Glutamatergic neuron (in vitro differentiated cells): ENCODE measurements around the gene ANKRD55. TPM values are rescaled to one million over a fixed set of nuclear protein-coding genes. Genes with fewer than 3 reads are reported as not detected.

Experiments used
- DNase-seq: peaks from one replicate; pipeline ENCODE4 v3.0.0; 2022
- H3K27ac Mint-ChIP-seq: one replicate; pipeline ENCODE4 v1.8.0; 2020; ENCODE audit warnings: mild to moderate bottlenecking, mixed read lengths, inconsistent platforms; ENCODE audit not compliant: unreplicated experiment
- H3K27me3 Mint-ChIP-seq: one replicate; pipeline ENCODE4 v1.8.0; 2020; ENCODE audit warnings: mild to moderate bottlenecking, moderate library complexity, mixed read lengths, inconsistent platforms; ENCODE audit not compliant: unreplicated experiment
- H3K36me3 Mint-ChIP-seq: one replicate; pipeline ENCODE4 v1.8.0; 2020; ENCODE audit warnings: mild to moderate bottlenecking, mixed read lengths, inconsistent platforms; ENCODE audit not compliant: unreplicated experiment
- H3K4me1 Mint-ChIP-seq: one replicate; pipeline ENCODE4 v1.8.0; 2020; ENCODE audit warnings: mild to moderate bottlenecking, low read depth, mixed read lengths, inconsistent platforms; ENCODE audit not compliant: unreplicated experiment
- H3K4me3 Mint-ChIP-seq: one replicate; pipeline ENCODE4 v1.8.0; 2020; ENCODE audit warnings: mild to moderate bottlenecking, mixed read lengths, inconsistent platforms; ENCODE audit not compliant: unreplicated experiment
- H3K9me3 Mint-ChIP-seq: one replicate; pipeline ENCODE4 v1.8.0; 2020; ENCODE audit warnings: mild to moderate bottlenecking, moderate library complexity, mixed read lengths, inconsistent platforms; ENCODE audit not compliant: unreplicated experiment
- CTCF ChIP-seq: fragments of 200-600 bp; sonication (generic); IDR thresholded peaks from one replicate; pipeline ENCODE4 v1.5.0; 2021; ENCODE audit not compliant: partially characterized antibody, unreplicated experiment
- total RNA-seq: library from RNA; stranded (reverse); fragmentation: NEBNext Ultra II Directional; extraction: Animal tissue kit (Norgen Biotek cat#: 25700); gene quantifications from one replicate; pipeline ENCODE4 v1.2.1, GENCODE V29; 2021; ENCODE audit not compliant: unreplicated experiment

ANKRD55 gene
- total RNA-seq, 1 donor from 2014 or later: not detected

DNA sequence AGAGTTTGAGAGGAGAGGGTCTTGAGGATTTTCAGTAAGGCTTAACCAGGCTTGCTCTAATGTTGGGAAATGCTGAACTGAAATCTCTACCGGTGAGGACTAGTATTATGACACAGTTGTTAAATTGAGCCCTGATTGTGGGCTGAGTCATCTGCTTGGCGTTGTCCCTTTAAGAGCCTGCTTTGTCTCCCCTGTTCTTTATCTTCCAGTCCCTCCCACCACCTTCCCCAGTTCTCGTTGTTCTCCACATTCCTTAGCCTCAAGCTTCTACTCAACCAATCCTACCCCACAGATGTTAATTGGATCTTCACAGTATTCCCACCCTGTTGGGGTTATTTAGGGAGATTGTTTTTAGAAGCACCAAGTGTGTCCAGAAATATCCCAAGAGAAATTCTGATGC lies 57.6 kb downstream of the ANKRD55 start:
- DNase-seq: no peak
- no peak overlapping the region for H3K27ac Mint-ChIP-seq
- no peaks in the 10 kb centered on the region for H3K4me1 Mint-ChIP-seq
- peaks cover 2% of the 10 kb centered on the region for H3K27me3 Mint-ChIP-seq
- no peaks in the 10 kb centered on the region for H3K9me3 Mint-ChIP-seq
- no peak for TF ChIP-seq CTCF
- no peak overlapping the region for H3K4me3 Mint-ChIP-seq
- H3K36me3 Mint-ChIP-seq: no peaks in the 10 kb centered on the region

DNA sequence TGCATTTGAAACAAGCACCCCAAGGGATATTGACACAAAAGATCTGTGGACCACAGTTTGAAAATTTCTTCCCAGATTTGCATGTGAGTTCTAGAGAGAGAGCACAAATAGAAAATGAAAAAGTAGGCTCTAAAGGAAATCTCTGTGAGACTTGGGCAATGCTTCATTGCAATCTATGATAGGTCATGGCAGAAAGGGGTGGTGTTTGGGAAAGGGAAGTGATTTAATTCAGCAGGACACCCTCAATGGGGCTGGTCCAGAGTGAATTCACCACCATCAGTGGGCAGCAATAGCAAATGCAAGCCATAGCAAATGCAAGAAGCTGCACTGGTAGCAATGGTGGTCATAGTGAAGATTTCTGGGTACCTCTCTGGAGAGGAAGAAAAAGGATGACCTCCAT lies 58.1 kb downstream of the ANKRD55 start:
- Mint-ChIP-seq H3K9me3 (no peaks in the 10 kb centered on the region), H3K36me3 (no peaks in the 10 kb centered on the region), H3K27me3 (peaks cover 2% of the 10 kb centered on the region), H3K4me1 (no peaks in the 10 kb centered on the region), H3K4me3 (no peak overlapping the region), H3K27ac (no peak overlapping the region)
- no peak for DNase-seq
- TF ChIP-seq CTCF: no peak

DNA sequence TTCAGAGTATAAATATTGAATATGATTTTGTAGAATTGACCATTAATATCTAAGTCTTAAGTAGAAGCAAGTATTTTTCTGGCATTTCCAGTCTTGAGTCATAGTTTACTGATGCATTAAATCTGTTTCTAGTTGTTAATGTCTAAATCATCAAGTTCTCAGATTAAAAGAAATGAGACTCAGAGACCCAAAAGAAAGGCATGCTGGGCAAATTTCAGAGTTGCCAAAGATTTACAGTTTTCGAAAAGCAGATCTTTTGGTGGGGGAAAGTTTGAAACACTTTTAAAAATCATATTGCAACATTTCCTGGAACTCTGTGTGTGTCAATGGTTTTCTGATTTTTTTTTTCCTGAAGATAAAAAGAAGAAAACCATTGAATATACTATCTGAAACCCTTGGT lies 60.9 kb downstream of the ANKRD55 start:
- H3K4me3 Mint-ChIP-seq: no peak overlapping the region
- H3K9me3 Mint-ChIP-seq: no peaks in the 10 kb centered on the region
- peaks cover 2% of the 10 kb centered on the region for H3K27me3 Mint-ChIP-seq
- H3K4me1 Mint-ChIP-seq: no peaks in the 10 kb centered on the region
- no peaks in the 10 kb centered on the region for H3K36me3 Mint-ChIP-seq
- DNase-seq: no peak
- no peak overlapping the region for H3K27ac Mint-ChIP-seq
- TF ChIP-seq CTCF: no peak

GRCh38 chr5:56170557-56170956 lies 62.6 kb downstream of the ANKRD55 start:
- Mint-ChIP-seq H3K4me3 (no peak overlapping the region), H3K27me3 (peaks cover 4% of the 10 kb centered on the region), H3K9me3 (no peaks in the 10 kb centered on the region), H3K27ac (no peak overlapping the region), H3K4me1 (no peaks in the 10 kb centered on the region), H3K36me3 (no peaks in the 10 kb centered on the region)
- DNase-seq: no peak
- TF ChIP-seq CTCF: no peak

DNA sequence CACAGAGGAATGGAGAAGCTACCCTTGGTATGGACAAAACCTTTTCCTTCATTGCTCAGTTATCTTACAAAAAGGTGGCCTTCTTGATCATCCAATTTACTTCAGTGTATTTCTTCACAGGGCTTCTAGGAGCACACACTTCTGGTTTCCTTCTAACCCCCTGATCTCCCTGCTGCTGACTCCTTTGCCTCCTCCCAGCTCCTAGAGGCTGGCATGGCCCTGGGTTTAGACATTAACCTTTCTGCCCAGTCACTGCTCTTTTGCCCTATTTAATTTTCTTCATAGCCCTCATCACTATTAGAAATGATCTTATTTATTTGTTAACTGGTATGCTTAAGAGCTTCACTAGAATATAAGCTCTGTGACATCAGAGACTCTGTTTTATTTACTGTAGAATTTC lies 63.2 kb downstream of the ANKRD55 start:
- DNase-seq: no peak
- Mint-ChIP-seq H3K4me1 (no peaks in the 10 kb centered on the region), H3K36me3 (no peaks in the 10 kb centered on the region), H3K27me3 (peaks cover 4% of the 10 kb centered on the region), H3K9me3 (no peaks in the 10 kb centered on the region), H3K27ac (no peak overlapping the region), H3K4me3 (no peak overlapping the region)
- TF ChIP-seq CTCF: no peak
